Stimulated activated CD8-positive, alpha-beta memory T cell treated with anti-CD3 and anti-CD28 coated beads, Interleukin-12 subunit alpha, Interleukin-12 subunit beta, amount 100 ng/mL, for 4 hours (primary cell): ENCODE results near the gene POLRMT.
"Not testable (repeated sequence)": the region's sequence is repeated elsewhere in the genome, so short reads cannot be mapped to it uniquely, and the experiment has no call there.

Experiments
- DNase-seq: peaks from one replicate; pipeline ENCODE4 v3.0.0-alpha.2; 2020; ENCODE audit warnings: low read depth

Gene POLRMT

DNA sequence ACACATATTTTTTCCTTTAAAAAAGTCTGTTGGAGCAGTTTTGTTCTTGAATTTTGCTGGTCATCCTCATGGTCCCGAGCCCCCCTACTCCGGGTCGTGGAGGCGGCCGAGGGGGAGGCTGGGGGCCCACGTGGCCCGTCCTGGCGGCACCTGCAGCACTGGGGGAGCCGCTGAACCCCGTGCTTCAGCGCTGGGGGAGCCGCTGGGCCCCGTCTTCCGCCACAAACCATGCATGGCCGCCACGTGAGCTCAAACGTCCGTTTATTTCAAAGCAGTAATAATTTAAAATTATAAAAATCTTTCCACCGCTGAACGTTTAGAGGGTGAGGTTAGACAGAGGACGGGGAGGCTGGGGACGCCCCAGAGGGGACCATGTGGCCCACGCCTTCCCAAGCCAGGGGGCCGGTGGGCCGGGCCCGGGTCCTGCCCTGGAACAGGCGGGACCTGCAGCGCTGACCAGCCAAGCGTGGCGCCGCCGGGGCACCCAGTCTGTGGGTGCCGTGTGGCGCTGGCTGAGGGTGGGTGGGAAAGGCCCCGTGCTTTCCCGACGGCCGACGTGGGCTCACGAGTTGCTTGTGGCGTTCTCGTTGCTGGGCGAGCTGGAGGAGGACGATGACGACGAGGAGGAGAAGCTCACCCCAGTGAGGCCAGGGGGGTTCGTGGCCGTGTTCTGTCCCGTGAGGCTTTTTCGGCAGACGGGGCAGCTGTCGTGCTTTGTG, 14.4 kb upstream of the POLRMT start:
- DNase-seq, result no peak

DNA sequence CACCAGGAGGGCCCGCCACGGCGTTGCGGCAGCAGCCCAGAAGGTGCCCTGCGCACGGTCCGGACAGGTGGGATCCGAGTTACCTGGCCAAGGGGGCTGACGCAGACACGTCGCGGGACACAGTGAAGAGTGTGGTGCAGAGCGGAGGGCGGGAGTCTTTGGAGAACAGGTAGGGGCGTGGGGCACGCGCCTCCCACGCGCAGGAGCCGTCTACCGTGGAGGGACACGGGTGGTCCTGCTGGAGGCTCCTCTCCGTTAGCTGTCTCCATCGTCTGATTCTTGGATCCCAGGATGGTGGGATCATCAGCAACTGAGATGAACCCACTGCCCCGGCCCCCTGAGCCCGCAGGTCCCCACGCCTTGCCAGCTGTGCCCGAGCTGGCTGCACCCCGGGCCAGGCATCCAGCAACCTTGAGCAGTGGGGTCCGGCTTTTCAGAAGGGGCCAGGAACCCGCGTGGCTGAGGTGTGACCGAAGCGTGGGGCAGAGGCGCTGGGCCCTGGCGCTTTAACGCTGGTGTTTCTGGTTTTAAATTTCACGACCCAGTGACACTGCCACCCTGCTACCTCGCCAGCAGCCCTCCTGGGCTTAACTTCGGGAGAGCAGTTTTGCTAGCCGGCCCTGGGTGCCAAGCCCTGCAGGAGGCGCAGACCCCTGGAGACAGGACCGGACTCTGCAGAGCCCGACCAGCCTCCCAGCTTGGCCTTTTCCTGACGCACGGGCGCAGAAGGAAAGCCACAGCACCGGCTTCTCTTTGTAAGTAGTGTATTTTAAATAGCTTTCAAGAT, 13.6 kb upstream of the POLRMT start:
- DNase-seq, result no peak

DNA sequence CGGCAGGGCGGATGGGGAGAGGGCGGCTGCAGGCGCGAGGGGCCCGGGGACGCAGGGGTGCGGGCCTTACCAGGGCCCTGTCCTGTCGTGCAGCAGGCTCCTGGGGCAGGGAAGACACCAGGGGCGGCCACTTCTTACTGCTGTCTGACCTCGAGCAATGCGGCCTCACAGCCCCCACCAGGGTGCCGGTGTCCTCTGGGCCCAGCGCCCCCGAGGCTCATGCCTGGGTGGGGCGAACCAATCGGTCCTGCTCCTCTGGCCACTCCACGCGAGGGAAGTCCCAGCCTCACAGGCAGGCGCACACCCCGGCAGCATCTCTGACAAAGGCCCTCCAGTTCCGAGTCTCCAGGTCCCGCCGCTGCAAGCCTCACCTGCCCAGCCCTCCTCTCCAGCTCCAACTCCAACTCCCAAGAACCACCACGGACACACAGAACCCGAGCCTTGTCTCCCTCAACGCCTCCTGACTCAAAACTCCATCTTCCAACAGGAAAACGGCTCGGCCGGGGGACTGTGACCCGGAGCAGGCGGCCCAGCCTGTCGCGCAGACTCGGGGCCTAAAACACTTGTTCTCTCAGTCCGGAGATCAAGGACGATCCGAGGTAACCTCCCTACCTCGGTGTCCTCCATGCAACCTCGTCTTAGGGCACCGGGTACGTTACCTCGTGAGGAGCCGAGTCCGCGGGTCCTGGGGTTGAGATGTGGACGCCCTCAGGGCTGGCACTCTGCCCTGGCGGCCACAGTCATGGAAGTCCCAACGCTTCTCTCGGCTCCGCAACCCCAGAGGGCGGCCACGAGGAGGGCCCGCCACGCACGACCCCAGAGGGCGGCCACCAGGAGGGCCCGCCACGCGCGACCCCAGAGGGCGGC, 12.8 kb upstream of the POLRMT start:
- no peak for DNase-seq

DNA sequence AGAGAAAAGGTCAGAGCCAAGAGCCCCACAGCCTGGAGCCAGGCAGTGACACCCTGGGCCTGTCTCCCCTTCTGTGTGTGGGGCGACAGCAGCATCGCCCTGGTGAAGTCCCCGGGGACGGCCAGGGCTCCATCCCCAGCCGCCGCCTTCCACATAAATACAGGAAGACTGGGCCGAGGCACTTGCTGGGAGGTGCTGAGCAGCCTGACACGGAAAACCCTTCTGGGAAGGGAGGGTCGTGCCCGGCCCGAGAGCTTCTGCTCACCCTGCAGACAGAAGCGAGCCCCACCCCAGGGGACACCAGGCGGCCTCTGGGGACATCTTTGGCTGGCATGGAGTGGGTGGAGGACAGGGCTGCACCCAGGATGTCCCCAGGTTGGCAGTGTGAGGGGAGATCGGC, 11.5 kb upstream of the POLRMT start:
- DNase-seq, result no peak

DNA sequence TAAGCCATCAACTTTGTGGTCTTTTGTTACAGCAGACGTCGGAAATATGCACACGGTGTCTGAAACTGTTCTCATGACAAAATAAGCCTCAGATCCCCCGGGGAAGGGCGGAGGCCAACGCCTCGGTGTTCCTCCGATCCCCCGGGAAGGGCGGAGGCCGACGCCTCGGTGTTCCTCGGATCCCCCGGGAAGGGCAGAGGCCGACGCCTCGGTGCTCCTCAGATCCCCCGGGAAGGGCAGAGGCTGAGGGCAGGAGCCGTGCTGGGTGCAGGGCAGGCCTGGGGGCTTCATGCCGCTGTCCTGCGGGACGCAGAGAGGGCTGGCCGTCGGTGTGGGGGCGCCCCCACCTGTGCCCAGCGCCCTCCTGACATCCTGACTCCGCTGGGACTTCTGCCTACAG, 11.0 kb upstream of the POLRMT start:
- no peak for DNase-seq

DNA sequence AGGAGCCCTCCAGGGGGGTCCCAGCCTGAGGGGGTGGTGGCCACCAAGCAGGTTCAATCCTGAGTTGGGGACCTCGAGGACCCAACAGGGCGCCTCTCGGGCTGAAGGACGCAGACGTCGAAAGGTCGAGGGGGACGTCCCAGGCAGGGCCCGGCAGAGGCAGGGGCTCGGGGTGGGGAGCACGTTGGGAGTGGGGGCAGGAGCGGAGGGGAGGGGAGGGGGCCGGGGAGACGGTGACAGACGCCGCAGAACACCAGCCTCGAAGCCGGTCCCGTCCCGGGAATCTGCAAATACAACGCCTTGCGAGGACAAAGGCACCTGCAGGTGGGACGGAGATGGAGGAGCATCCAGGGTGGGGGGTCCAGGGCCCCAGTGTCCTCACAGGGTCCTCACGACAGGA, 10.4 kb upstream of the POLRMT start:
- no peak for DNase-seq

DNA sequence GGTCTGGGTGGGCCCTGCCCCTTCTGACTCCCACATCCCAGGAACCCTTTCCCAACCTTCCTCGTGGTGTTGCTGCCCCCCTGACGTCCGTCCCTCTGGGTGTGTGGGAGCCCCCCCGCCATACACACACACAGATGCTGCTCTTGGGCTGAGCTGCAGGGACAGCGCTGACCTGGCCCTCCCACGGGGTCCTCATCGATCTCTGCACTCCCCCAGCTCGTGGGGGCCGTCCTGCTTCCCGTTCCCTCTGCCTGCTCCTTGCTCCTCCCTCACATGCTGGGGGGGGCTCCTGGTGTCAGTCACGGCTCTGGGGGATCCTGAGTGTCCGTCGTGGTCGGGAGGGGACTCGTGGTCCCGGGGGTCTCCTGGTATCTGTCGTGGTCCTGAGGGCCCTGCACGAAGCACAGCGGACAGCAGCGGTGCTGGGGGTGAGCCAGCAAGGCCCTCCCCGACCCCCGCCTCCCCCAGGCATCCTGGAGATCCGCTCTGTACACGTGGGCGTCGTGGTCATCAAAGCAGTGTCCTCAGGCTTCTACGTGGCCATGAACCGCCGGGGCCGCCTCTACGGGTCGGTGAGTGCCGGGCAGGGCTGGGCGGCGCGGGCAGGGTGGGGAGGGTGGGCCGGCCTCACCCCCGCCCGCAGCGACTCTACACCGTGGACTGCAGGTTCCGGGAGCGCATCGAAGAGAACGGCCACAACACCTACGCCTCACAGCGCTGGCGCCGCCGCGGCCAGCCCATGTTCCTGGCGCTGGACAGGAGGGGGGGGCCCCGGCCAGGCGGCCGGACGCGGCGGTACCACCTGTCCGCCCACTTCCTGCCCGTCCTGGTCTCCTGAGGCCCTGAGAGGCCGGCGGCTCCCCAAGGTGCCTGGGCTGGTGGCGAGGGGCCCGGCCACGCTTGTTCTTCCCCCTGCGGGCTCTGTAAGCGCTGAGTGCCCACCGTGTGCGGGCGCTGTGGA, 9.7 kb upstream of the POLRMT start:
- no peak for DNase-seq

DNA sequence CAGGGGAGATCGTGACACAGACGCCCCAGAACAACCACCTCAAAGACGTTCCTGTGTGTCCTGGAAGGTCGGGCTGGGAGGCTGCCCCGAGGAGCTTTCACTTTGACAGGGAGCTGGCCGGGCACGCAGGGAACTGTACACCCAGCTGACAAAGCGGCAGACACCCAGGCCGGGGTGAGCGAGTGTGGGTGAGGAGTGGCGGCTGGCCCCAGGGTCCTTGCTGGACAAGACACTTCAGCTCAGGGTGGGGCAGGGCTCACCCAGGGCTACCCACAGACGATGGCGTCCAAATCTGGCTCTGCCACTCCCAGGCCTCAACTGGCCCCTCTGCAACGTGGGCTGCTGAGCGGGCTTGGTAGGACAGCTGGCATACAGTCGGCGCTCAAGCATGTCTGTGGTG, 8.4 kb upstream of the POLRMT start:
- no peak for DNase-seq

DNA sequence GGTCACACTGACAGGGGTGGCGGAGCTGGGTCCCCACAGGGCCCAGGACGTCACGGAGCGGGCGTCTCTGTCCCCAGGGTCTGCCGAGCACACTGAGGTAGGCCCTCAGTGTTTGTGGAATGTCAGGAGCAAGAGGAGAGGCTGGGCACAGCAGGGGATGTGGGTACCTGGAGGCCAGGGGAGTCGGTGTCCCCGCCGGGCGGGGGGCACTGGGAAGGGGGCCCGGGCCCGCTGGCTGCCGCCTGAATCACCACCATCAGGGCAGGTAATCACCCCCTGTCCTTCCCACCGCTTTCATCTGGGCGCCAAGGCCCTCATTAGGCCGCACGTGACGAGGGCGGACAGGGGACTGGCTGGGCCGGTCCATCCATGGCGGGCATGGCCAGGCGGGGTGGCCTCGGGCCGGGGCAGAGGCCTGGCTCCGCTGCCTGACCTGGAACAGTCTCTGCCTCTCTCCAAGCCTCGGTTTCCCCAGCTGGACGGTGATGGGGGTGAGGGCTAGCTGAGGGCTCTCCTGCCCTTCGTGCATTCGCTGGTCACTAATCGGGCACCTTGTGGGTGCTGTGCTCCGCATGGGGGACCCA, 7.4 kb upstream of the POLRMT start:
- DNase-seq, result no peak

DNA sequence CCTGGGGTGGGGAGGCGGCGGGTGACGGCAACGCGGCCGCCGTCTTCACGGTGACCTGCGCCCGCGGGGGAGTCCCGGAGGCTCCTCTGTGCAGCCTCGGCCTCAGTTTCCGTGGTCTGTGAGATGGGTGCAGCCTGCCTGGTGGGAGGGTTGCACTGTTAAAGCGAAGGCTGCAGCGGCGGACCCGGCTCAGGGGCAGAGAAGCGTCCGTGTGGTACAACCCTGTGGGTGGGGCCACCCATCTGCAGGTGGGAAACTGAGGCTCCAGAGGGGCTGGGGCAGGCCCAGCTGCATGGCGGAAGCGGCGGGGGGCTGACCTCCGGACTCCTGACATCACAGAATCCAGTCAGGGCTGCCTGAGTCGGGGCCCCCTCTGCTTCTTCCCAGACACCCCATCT, 6.8 kb upstream of the POLRMT start:
- no peak for DNase-seq

DNA sequence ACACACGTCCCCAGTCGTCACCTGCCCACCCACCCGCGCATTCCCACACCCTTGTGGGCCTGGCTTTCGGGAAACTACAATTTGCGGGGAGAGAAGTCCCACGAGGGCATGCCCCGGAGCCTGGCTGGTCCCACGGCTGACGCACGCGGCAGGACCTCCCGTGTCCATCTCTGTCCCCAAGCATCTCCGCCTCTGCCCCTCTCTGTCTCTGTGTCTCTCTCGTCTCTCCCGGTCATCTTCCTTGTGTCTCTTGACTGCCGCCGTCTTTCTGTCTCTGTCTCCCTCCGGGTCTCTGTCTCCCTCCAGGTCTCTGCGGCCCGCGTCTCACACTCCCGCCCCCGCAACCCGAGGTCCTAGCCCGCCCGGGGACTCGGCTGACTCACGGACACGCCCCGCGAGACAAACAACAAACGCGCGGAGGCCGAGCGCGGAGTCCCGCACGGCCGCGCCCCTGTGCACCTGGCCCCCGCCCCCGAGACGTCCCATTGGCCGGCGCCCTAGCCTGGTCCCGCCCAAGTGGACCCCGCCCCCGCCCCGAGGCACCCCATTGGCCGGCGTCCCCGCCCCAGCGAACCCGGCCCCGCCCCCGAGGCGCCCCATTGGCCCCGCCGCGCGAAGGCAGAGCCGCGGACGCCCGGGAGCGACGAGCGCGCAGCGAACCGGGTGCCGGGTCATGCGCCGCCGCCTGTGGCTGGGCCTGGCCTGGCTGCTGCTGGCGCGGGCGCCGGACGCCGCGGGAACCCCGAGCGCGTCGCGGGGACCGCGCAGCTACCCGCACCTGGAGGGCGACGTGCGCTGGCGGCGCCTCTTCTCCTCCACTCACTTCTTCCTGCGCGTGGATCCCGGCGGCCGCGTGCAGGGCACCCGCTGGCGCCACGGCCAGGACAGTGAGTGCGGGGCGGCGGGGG, 6.2 kb upstream of the POLRMT start, which contains the start of gene FGF22:
Gene FGF22, plus strand, starts transcription at position 627 of the 908 bp plus-strand sequence. Its CDS starts 47 bp downstream, at position 674.
- peak; percentile 95 for DNase-seq

DNA sequence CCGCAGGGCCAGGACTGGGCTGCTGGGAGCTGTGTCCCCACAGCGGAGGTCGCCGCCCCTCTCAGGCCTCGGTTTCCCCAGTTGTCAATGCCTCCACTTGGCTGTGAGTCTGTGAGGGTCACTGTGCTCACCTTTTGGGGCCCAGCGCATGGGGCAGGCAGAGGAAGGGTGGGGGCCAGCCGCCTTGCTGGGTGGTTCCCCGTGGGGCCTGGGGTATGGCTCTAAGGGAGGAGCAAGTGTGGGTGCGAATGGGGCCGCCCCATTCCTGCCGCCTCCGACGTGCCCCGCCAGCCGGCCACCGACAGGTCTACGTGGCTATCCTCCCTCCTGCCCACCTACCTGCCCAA, 5.5 kb upstream of the POLRMT start:
- DNase-seq, result no peak

DNA sequence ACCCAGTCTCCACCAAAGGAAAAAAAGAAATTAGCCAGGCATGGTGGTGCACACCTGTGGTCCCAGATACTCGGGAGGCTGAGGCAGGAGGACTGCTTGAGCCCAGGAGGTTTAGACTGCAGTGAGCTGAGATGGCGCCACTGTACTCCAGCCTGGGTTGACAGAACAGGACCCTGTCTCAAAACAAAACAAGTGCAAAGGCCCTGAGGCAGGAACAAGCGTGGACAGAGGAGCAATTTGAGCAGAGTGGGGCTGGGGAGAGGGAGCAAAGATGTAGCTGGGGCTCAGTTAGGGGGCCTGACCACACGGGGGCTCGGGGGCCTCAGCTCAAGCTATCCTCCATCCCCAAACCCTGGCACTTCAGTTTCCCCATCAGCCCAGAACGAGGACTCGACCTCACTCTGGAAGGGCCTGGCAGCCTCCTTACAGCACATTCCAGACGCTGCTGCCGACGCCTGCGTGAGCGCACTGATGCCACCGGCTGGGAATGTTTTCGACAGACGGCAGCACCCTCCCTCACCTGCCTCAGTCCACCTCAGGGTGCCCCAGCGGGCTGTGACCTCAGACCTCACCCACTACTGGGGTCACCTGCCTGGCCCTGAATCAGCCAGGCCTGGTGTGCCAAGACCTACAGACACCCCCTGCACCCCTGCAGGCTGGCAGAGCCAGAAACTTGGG, 1.8 kb upstream of the POLRMT start:
- DNase-seq, result no peak

DNA sequence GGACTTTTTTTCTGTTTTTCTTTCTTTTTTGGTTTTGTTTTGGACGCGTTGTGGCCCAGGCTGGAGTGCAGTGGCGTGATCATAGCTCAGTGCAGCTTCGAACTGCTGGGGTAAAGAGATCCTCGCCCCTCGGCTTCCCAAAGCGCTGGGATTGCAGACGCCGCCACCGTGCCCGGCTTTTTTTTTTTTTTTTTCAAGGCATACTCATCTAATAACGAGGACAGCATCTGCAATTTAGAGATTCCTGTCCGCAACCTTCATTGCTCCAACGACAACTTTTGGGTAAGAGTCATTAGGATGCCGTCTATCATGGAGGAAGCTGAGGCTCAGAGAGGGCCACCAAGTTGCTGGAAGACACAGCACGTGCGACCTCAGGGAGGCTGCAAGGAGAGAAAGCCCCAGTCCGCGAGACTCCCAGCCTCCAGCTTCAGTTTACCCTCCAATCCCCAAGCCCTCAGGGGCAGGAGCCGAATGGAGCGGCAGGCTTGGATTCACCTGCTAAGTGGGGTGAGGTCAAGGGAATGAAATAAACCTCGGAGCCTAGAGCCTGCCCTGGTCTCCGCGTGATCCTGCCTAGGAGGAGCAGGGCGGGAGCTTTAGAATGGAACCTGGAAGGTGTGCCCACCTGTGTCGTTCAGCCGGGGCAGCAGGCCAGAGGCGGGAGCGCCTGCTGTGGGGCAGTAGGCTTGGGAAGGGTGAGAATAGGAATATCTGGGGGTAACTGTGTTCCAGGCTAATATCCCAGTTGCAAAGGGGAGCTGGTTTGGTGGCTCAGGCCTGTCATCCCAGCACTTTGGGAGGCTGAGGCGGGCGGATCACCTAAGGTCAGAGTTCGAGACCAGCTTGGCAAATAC, 676 bp upstream of the POLRMT start:
- DNase-seq, result no peak

DNA sequence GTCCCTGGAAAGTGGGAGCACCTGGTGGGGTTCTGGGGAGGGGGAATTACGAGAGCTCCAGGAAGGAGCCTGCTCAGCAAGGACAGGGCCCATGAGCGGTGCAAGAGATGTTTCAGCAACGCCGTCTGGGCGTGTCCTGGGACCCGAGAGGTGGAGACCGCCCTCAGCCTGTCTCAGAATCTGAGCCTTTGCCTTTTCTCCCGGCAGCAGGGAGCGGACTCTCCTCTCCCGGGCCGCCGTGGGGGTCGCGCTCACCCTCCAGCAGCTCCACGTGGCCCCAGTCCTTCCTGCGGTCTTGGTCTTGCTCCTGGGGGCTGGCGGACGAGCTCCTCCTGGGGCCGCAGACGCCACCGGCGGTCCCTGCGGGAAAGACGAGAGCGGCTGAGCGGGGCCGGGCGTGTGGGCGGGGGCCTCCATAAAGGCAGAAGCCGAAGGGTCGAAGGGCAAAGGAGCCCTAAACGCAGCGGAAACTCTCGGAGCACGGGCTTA, 714 bp downstream of the POLRMT start:
- DNase-seq, result no peak

DNA sequence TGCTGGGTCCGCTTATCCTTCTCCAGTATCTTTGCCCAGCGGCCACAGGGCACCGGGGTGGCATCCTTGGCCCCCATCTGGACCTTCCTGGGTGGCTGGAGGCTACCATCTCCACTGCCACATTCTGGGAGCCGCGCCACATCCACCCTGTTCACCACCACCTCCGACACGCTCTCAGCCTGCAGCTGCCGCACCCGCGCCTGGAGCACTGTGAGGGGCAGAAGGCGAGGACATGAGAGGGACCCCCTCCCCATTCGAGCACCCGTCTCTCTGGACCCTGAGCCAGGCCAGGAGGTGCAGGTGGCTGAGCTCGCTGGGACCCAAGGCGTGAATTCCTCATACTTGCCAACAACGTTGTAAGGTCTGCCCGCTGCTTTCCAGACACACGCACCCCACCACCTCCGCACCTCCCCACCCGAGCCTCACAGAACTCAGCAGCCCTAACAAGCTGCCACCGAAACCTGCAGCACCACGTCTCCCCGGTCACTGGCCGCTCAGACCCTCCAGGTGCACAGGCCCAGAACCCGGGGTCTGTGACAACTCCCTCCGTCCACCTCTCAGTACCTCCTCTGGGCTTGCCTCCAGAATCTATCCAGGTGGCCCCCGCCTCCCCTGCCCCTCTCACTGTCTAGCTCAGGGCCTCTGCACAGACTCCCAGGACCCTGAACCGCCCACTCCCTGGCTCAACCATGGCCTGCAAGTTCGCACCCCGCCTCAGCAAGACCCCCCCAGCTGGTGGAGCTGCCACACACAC, 3.2 kb downstream of the POLRMT start:
- no peak for DNase-seq

DNA sequence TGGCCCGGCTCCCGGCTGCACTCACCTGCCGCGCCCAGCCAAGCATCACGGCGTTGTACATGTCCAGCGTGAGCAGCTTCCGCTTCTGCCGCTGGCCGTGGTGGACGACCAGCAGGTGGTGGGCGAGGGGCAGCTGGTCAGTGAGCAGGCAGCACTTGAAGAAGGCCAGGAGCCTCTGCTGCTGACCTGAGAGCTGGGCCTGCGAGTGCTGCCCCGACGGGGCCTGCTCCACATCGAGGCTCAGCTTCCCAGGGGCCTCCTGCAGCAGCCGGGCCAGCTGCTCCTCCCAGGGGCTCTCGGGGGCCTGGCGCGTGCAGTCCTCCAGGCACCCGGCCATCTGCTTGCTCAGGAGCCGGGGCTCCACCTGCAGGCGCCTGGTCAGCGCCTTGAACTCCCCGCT, 3.8 kb downstream of the POLRMT start:
- DNase-seq, result not testable (repeated sequence)

DNA sequence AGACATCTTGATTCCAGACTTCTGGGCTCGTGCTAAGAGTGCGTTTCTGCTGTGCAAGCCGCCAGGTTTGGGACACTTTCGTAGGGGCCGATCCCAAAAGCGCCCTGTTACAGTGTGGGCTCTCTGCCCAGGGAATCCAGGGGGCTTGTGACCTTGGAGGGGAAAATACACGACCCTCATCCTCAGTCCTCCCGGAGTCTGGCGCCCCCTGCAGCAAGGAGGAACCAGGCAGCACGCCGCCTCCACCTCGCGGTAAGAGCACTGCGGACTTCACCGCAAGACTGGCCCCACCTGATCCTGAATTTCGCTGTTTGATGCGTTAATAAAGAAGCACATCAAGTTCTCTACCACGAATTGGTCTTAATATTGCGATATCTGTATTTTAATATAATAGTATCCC, 5.2 kb downstream of the POLRMT start:
- DNase-seq, result no peak
